Germinal center (tissue), 1 donor: ENCODE results near the gene SPATA21.

Source experiments
- DNase-seq: peaks from one replicate; pipeline ENCODE4 v3.0.0; 2012; ENCODE audit warnings: mixed read lengths, low spot score

SPATA21 gene

GRCh38 chr1:16450863-16451481 lies 13.7 kb upstream of the SPATA21 start:
- no peak for DNase-seq

DNA sequence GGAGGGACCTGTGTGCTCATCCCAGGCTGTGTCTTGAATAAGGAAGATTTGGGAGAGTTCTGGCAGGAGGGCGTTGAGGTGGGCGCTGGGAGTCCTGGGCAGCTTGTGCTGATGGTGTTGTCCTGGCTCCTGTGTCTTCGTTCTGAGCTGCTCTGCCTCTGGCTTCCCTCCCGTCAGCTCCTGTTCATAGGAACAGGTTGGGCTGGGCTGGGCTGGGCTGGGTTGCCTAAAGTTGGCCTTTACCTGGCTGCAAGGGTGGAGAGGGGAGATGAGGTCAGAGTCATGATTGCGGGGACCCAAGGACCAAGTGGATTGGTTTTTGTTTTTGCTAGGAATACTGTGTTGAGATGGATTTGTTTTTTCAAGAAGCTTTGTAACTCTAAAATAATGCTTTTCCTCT lies 12.4 kb upstream of the SPATA21 start:
- no peak for DNase-seq

- no peak for DNase-seq
Observed at GRCh38 chr1:16449065-16449464, 11.8 kb upstream of the SPATA21 start.

GRCh38 chr1:16447641-16448040 lies 10.4 kb upstream of the SPATA21 start:
- no peak for DNase-seq

- DNase-seq: no peak
Observed at GRCh38 chr1:16446116-16446515, 8.9 kb upstream of the SPATA21 start.

GRCh38 chr1:16445052-16445451 lies 7.8 kb upstream of the SPATA21 start:
- DNase-seq: no peak

GRCh38 chr1:16443975-16444770 lies 6.9 kb upstream of the SPATA21 start:
- no peak for DNase-seq

DNA sequence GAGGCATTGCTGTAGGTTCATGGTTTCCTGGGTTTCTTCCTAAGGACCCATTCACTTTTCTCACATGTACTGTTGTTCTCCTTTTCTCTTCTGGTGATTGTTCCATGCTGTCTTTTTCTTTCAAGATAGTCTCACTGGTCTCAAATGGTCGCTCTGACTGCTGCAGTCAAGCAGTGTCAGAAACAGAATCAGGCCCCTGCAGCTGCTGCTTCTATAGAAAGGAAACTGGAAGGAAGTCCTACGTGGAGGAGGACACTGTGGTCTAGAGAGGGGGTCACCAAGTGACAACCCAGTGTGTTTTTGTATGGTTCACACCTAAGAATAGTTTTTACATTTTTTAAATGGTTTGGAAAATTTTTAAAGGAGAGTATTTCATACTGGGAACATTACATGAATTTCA lies 5.7 kb upstream of the SPATA21 start:
- no peak for DNase-seq

- no peak for DNase-seq
Observed at GRCh38 chr1:16442265-16442664, 5.0 kb upstream of the SPATA21 start.

DNA sequence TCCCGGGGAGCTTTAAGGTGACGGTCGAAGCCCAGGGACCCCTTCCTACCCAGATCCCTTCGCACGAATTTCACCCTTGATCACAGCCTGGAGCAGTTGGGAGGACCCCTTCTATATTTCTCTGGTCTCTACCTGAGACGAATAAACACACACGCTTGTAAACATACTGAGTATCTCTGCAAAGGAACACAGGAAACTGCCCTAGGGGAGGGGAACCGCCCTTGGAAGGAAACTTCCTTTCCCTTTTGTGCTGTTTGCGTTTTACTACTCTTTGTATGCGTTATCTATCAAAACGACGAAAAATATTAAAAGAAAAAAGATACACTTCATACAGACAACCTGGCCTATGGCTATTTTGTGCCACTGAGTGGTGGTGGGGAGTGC lies 4.0 kb upstream of the SPATA21 start:
- no peak for DNase-seq

- peak; percentile 90 for DNase-seq
Observed at GRCh38 chr1:16440470-16441281, 3.5 kb upstream of the SPATA21 start, which contains the start of gene NECAP2. Gene NECAP2 (plus strand): TSS chr1:16440724. CDS start chr1:16440762, 38 bp downstream.

GRCh38 chr1:16440131-16440469 lies 2.9 kb upstream of the SPATA21 start:
- no peak for DNase-seq

DNA sequence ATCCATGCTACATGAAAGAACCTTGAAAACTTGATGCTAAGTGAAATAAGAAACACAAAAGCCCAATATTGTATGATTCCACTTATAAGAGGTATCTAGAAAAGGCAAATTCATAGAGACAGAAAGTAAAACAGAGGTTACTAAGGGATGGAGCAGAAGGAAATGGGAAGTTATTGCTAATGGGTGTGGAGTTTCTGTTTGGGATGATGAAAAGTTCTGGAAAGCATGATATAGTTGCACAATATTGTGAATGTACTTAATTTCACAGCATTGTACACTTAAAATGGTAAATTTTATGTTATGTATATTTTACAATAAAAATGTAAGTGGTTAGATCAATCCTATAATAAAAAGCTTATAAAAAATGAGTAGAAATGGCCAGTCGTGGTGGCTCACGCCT lies 1.7 kb upstream of the SPATA21 start:
- no peak for DNase-seq

GRCh38 chr1:16438516-16438915 lies 1.3 kb upstream of the SPATA21 start:
- no peak for DNase-seq

GRCh38 chr1:16434501-16434900 lies 2.7 kb downstream of the SPATA21 start:
- DNase-seq: no peak

DNA sequence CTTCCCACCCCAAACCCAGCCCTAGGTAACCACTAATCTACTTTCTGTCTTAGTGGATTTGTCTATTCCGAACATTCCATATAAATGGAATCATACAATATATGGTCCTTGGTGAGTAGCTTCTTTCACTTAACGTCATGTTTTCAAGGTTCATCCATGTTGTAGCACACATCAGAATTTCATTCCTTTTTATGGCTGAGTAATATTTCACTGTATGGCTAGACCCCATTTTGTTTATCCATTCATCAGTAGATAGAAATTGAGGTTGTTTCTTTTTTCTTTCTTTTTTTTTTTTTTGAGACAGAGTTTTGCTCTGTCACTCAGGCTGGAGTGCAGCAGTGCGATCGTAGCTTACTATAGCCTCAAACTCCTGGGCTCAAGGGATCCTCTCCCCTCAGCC lies 3.2 kb downstream of the SPATA21 start:
- DNase-seq: no peak

GRCh38 chr1:16433030-16433429 lies 4.2 kb downstream of the SPATA21 start:
- peak; percentile 45 for DNase-seq

DNA sequence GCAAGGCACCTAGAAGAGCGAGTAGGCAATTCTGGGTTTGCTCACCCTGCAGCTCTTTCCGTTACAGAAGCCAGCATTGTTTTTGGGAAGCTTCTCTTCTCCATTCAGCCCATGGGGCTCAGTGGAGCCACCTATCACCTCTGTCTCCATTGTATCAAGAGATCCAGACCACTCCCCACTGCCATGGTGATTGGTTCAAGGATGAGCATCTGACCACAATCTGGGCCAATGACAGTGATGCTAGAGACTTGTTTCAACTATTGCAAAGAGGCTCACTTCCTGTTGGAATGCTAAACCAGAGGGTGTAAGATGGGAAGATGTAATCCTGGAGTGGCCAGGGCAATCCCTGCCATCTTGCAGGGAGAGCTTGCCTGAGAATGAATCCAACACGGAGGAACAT lies 6.6 kb downstream of the SPATA21 start:
- DNase-seq: no peak

GRCh38 chr1:16425125-16426025 lies 11.8 kb downstream of the SPATA21 start:
- no peak for DNase-seq

DNA sequence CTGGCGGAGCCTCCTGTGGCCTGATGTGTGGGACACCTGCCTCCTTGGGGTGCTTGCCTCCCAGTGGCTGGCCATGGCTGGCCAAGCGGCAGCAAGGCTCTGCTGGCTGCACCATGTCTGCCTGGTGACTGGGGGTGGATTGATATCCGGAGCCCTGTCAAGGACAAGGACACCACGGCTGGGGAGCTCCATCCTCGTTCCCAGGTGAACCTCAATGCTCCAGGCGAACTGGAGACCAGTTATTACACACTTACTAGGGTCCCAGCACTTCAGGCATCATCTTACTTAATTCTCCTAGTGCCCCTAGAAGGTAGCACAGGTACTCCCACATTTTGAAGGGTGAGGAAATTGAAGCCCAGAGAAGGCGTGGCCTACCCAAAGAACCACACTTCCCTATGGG lies 15.2 kb downstream of the SPATA21 start:
- DNase-seq: no peak

- no peak for DNase-seq
Observed at GRCh38 chr1:16421201-16421600, 16.0 kb downstream of the SPATA21 start.
